K562 (cell line): ENCODE data around the gene FGD6. TPM values are rescaled to one million over a fixed set of nuclear protein-coding genes. Genes with fewer than 3 reads are reported as not detected.

Source experiments
- ATAC-seq: fragments of 200-7000 bp; cut with Tn5 transposase; 3 replicates; pipeline ENCODE4 v1.9.1; 2020; ENCODE audit warnings: moderate library complexity
- BruUV-seq: library from RNA; stranded (reverse); fragments of 400-500 nt; replicated peaks from 2 replicates; lab custom pipeline; 2021; lab: Mats Ljungman, UMichigan
- CTCF ChIA-PET: fragments of 300-600 bp; formaldehyde crosslinking; extraction: SDS; loops from one replicate; lab custom pipeline; 2021; ENCODE audit warnings: low intra/inter-chr PET ratio; lab: Yijun Ruan, JAX
- POLR2A ChIA-PET: fragments of 300-600, 350-650 bp; sonication (Branson Sonifier 250); formaldehyde crosslinking; extraction: SDS; loops from one replicate; lab custom pipeline; 2021; ENCODE audit warnings: antibody characterized with exemption, inconsistent platforms; lab: Yijun Ruan, JAX
- DNase-seq, 4 experiments: peaks; one replicate each; pipeline versions ENCODE4 v3.0.0 to v3.0.0-alpha.2; 2011 to 2018; ENCODE audit warnings: low spot score in 3 of 4, mixed read lengths in 3 of 4; ENCODE audit errors: extremely low read depth in 1 of 4
- FAIRE-seq: peaks from 2 replicates; lab custom pipeline; 2011; peaks lifted over from hg19 to GRCh38; lab: Jason Lieb, UNC
- H2AFZ ChIP-seq: 2 replicates; pipeline ENCODE4 v1.6.0; 2011; ENCODE audit warnings: low read depth, low read length, control low read depth, inconsistent platforms
- H3K27ac ChIP-seq: fragments of 200-600 bp; 3 replicates; pipeline ENCODE4 v1.8.0; 2011; ENCODE audit warnings: low read depth, mild to moderate bottlenecking, control low read depth, inconsistent platforms, low read length, moderate library complexity, mixed read lengths; ENCODE audit errors: extremely low read depth
- H3K27me3 ChIP-seq, 2 experiments: fragments of 300-600 bp in 1 of 2; 2 replicates in 1 of 2; 3 replicates in 1 of 2; pipeline versions ENCODE4 v1.6.0 to v1.8.0; 2011; ENCODE audit warnings: inconsistent platforms in 2 of 2, low read length in 2 of 2, mild to moderate bottlenecking in 1 of 2, mixed read lengths in 1 of 2, moderate library complexity in 1 of 2; ENCODE audit not compliant: control insufficient read depth in 2 of 2, insufficient read depth in 2 of 2
- H3K36me3 ChIP-seq: fragments of 300-600 bp; 3 replicates; pipeline ENCODE4 v1.8.0; 2011; ENCODE audit warnings: mild to moderate bottlenecking, low read length, inconsistent platforms; ENCODE audit not compliant: control insufficient read depth, insufficient read depth
- H3K4me1 ChIP-seq, 2 experiments: fragments of 200-600 bp in 1 of 2; replicated peaks in 1 of 2; 2 replicates in 1 of 2; 3 replicates in 1 of 2; pipeline versions ENCODE4 v1.5.1 to v1.8.0; 2011; ENCODE audit warnings: inconsistent platforms in 2 of 2, low read length in 2 of 2, mild to moderate bottlenecking in 1 of 2, mixed read lengths in 1 of 2, moderate library complexity in 1 of 2; ENCODE audit not compliant: control insufficient read depth in 2 of 2, insufficient read depth in 2 of 2
- H3K4me2 ChIP-seq: 2 replicates; pipeline ENCODE4 v1.6.1; 2011; ENCODE audit warnings: low read length, control low read depth, inconsistent platforms, mixed read lengths; ENCODE audit not compliant: insufficient read depth
- H3K4me3 ChIP-seq: fragments of 200-600 bp; sonication (generic), shearing (Covaris generic); 2 replicates; pipeline ENCODE4 v1.5.1; 2016; ENCODE audit warnings: control low read depth, inconsistent platforms
- H3K79me2 ChIP-seq: fragments of 200-600 bp; 3 replicates; pipeline ENCODE4 v1.8.0; 2011; ENCODE audit warnings: low read length, inconsistent platforms; ENCODE audit not compliant: control insufficient read depth, insufficient read depth
- H3K9ac ChIP-seq, 2 experiments: 2 replicates each; pipeline versions ENCODE4 v1.6.0 to v1.6.1; 2011; ENCODE audit warnings: low read depth in 2 of 2, low read length in 2 of 2, control low read depth in 1 of 2, inconsistent platforms in 1 of 2, mild to moderate bottlenecking in 1 of 2, mixed read lengths in 1 of 2; ENCODE audit not compliant: insufficient read depth in 1 of 2
- H3K9me1 ChIP-seq: one replicate; pipeline ENCODE4 v1.6.0; 2011; ENCODE audit warnings: inconsistent platforms, mild to moderate bottlenecking, low read length, moderate library complexity; ENCODE audit not compliant: control insufficient read depth, insufficient read depth
- H3K9me3 ChIP-seq: replicated peaks from 2 replicates; pipeline ENCODE4 v1.5.1; 2011; ENCODE audit warnings: low read depth, low read length, inconsistent platforms; ENCODE audit not compliant: control insufficient read depth, insufficient read depth
- H4K20me1 ChIP-seq: replicated peaks from 2 replicates; pipeline ENCODE4 v1.6.1; 2011; ENCODE audit warnings: low read length, inconsistent platforms, mixed read lengths; ENCODE audit not compliant: control insufficient read depth, insufficient read depth
- CHAMP1 ChIP-seq: fragments of 450-650 bp; IDR thresholded peaks from 2 replicates; pipeline ENCODE4 v1.6.1; 2016; ENCODE audit warnings: mild to moderate bottlenecking
- MIER1 ChIP-seq: fragments of 450-650 bp; IDR thresholded peaks from 2 replicates; pipeline ENCODE4 v1.6.1; 2016; ENCODE audit warnings: antibody characterized with exemption, mild to moderate bottlenecking, low read depth
- MNT ChIP-seq, 2 experiments: fragments of 450-650 bp; conservative IDR thresholded peaks; 2 replicates each; pipeline ENCODE4 v1.6.1; 2017; ENCODE audit warnings: mild to moderate bottlenecking in 2 of 2, moderate library complexity in 2 of 2
- NFE2 ChIP-seq: IDR thresholded peaks from 2 replicates; pipeline ENCODE4 v1.6.1; 2014; ENCODE audit warnings: antibody characterized with exemption, low read depth
- NFIC ChIP-seq: fragments of 450-650 bp; IDR thresholded peaks from 2 replicates; pipeline ENCODE4 v1.6.1; 2017; ENCODE audit warnings: mild to moderate bottlenecking, inconsistent platforms
- SIN3A ChIP-seq, 2 experiments: fragments of 150-350 bp in 1 of 2; IDR thresholded peaks; 2 replicates each; pipeline ENCODE4 v1.6.1; 2011 to 2016; ENCODE audit warnings: borderline replicate concordance in 2 of 2, low read depth in 2 of 2, low read length in 2 of 2, mild to moderate bottlenecking in 2 of 2, moderate library complexity in 2 of 2; ENCODE audit not compliant: control insufficient read depth in 1 of 2
- STAT6 ChIP-seq: sonication (generic); formaldehyde crosslinking; IDR thresholded peaks from 2 replicates; pipeline ENCODE4 v1.8.1; 2023; ENCODE audit warnings: mild to moderate bottlenecking, missing genetic modification reagents
- ZNF121 ChIP-seq: sonication (generic); formaldehyde crosslinking; conservative IDR thresholded peaks from 2 replicates; pipeline ENCODE4 v1.8.0; 2022; ENCODE audit warnings: missing genetic modification reagents
- ZNF449 ChIP-seq: fragments of 250-450 bp; sonication (Bioruptor Pico); IDR thresholded peaks from 2 replicates; pipeline ENCODE4 v1.8.0; 2022; ENCODE audit warnings: moderate library complexity, mild to moderate bottlenecking, inconsistent platforms
- ZNF695 ChIP-seq: fragments of 450-650 bp; formaldehyde crosslinking; IDR thresholded peaks from 2 replicates; pipeline ENCODE4 v1.4.0; 2020; ENCODE audit warnings: mild to moderate bottlenecking, moderate library complexity
- WGBS: fragments of 100-300 bp; shearing (Covaris generic); methylation state at CpG from one replicate; pipeline ENCODE4 v1.1.6; 2016; ENCODE audit warnings: low coverage, mixed read lengths; ENCODE audit not compliant: insufficient coverage; ENCODE audit errors: missing lambda C conversion rate; 5-methylcytosine and 5-hydroxymethylcytosine counted together
- in situ Hi-C: fragments of 300-500 bp; cut with MboI; formaldehyde crosslinking; loops from 4 replicates; pipeline ENCODE4 v1.15.0; 2018; ENCODE audit warnings: inconsistent platforms, mixed read lengths
- intact Hi-C: fragments of 100-400 bp; cut with micrococcal nuclease; formaldehyde crosslinking; loops from 2 replicates; pipeline ENCODE4 v1.14.2; 2022
- polyA plus RNA-seq, 8 experiments: library from polyadenylated mRNA; depleted of rRNA in 4 of 8; stranded (reverse) in 5 of 8; unstranded in 3 of 8; fragments of >200 nt; fragmentation: Nextera tagmentation in 2 of 8; fragmentation: Illumina TruSeq in 1 of 8; extraction: Ambion mirVana in 2 of 8; extraction: Trizol in 1 of 8; gene quantifications; 2 replicates each; pipeline versions ENCODE4 v1.2.1 to v1.2.3, GENCODE V29; 2011 to 2014; ENCODE audit warnings: inconsistent platforms in 1 of 8, missing spikeins in 1 of 8
- total RNA-seq, 7 experiments: library from RNA; depleted of rRNA in 6 of 7; stranded (reverse); fragments of >200 nt in 6 of 7; fragmentation: Illumina TruSeq in 2 of 7; extraction: Trizol in 2 of 7; gene quantifications; 2 replicates each; pipeline versions ENCODE4 v1.2.1 to v1.2.3, GENCODE V29; 2011 to 2021; ENCODE audit warnings: low replicate concordance in 1 of 7

Gene FGD6
- total and polyA plus RNA-seq, 9 of the 15 experiments (the other 6 are each of a cell fraction or from before 2014, with no cell fraction given) = 1.5 to 11.1 (median 5.8) TPM

GRCh38 chr12:95205685-95206084 is 11.6 kb downstream of the FGD6 start (continued):
- no peak for TF ChIP-seq SIN3A (IDR thresholded peaks at IDR 0.05; ENCODE audit: borderline replicate concordance in 2 of 2, control insufficient read depth in 1 of 2, low read depth in 2 of 2, low read length in 2 of 2)
- TF ChIP-seq NFE2 = peak; percentile 85
- 0 out of 4 replicates have a peak, but pooled peaks of 1 of the 2 experiments have one; percentile 17 for TF ChIP-seq MNT (conservative IDR thresholded peaks at IDR 0.05)
- TF ChIP-seq MIER1 = no peak

GRCh38 chr12:95205016-95205624 is 12.1 kb downstream of the FGD6 start:
- Histone ChIP-seq H3K27me3 (no peaks in the 10 kb centered on the region), H3K9ac (peak overlapping the region in 1 of 2 experiments; percentile 81; a peak in 2 of 4 replicates), H3K9me3 (no peaks in the 10 kb centered on the region), H4K20me1 (no peaks in the 10 kb centered on the region), H3K27ac (peak overlapping the region; percentile 94), H3K4me3 (no peak overlapping the region), H3K79me2 (peaks cover 54% of the 10 kb centered on the region), H3K4me2 (peak overlapping the region; percentile 84; the same call in 1 of the 2 replicates), H2AFZ (peak overlapping the region; percentile 84), H3K4me1 (peaks cover 26 to 55% of the 10 kb centered on the region in 2 experiments), H3K9me1 (no peaks in the 10 kb centered on the region), H3K36me3 (no peaks in the 10 kb centered on the region; the same call in 2 of the 3 replicates)
- POLR2A ChIA-PET = interaction anchor here (0.7 to 1.2 kb wide), 2 partner anchors 24 to 180 kb away, joined by 4 to 6 read pairs; no protein-coding TSS in a partner anchor
- no TSS peak for BruUV-seq
- in situ Hi-C loops (no loop called here), intact Hi-C loops (loop anchor here (2.0 kb wide), 1 partner anchor 24 kb away; no protein-coding TSS in a partner anchor)
- FAIRE-seq (no peak), ATAC-seq (no peak), DNase-seq (no peak)
- 75% methylated on average over 2 of the region's 2 CpGs for WGBS
- CTCF ChIA-PET = no interaction called here
- TF ChIP-seq CHAMP1 = no peak
- no peak for TF ChIP-seq ZNF695 (CRISPR knock-in tag)
- TF ChIP-seq NFIC = no peak
- TF ChIP-seq STAT6 (CRISPR knock-in tag) = no peak
- peak; percentile 26; the same call in 1 of the 2 replicates for TF ChIP-seq ZNF121 (CRISPR knock-in tag)
- TF ChIP-seq ZNF449 = no peak
